Activated CD8-positive, alpha-beta memory T cell treated with anti-CD3 and anti-CD28 coated beads, Interleukin-2, amount 50 U/mL, for 1 hour (primary cell): ENCODE results near the gene NAGS.
"Not testable (repeated sequence)": the region's sequence is repeated elsewhere in the genome, so short reads cannot be mapped to it uniquely, and the experiment has no call there.

Experiments used
- DNase-seq: peaks from one replicate; pipeline ENCODE4 v3.0.0-alpha.2; 2020; ENCODE audit errors: extremely low read depth

NAGS gene

DNA sequence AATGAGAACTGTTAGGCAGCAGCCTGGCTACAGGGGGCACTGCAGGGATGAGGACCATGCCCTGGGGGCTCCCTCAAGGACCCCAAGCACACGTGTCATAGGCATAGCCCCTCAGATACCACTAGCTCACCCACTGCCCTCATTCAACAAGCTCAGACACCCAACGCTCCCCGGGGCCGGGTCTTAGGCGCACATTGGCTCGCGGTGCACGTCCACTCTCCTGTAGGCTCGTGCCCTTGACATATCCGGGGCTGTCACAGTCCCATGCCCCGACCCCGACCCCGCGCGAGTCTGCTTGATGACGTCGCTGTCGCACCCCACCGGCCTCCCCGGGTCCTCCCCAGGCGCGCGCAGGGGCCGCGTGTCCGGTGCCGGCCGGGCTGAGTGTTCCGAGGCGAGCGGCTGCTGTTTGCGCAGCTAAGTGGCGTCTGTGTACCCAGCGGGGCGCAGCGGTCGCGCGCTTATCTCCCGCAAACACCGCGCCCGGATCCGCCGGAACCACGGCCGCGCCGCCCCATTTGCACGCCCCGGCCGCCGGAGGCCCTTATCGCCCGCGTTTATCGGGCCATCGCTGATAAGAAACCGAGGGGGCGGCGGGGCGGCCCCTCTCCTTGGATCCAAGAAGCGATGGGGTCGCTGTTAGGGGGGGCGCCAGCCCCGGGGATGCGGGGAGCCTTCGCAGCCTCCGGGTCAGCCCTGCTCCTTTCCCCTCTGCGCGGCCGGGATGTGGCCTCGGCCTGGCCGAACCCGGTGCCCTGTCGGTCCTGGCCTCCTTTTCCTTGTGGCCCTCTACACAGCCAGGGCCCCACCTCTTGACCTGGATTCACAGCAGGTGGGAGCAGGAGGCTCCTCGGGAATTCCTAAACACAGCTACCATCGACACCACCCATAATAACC is 20.7 kb upstream of the NAGS start:
- DNase-seq: no peak

DNA sequence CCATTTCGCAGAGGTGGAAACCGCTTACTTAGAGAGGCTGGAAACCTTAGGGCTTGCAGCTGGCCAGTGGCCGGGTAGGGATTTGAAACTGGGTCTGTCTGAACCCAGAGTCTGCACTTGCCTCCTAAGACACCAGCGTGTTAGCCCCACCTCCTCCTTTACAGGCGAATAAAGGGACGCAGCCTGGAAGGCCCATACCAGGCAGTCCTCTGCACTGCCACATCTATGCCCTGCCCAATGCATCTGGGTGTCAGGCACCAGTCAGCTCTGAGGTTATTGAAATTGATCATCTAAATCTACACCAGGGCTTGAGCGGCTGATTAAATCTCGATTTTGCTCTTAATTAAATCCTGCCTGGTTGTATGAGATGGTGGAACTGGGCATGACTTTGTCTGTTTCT is 19.9 kb upstream of the NAGS start:
- no peak for DNase-seq

DNA sequence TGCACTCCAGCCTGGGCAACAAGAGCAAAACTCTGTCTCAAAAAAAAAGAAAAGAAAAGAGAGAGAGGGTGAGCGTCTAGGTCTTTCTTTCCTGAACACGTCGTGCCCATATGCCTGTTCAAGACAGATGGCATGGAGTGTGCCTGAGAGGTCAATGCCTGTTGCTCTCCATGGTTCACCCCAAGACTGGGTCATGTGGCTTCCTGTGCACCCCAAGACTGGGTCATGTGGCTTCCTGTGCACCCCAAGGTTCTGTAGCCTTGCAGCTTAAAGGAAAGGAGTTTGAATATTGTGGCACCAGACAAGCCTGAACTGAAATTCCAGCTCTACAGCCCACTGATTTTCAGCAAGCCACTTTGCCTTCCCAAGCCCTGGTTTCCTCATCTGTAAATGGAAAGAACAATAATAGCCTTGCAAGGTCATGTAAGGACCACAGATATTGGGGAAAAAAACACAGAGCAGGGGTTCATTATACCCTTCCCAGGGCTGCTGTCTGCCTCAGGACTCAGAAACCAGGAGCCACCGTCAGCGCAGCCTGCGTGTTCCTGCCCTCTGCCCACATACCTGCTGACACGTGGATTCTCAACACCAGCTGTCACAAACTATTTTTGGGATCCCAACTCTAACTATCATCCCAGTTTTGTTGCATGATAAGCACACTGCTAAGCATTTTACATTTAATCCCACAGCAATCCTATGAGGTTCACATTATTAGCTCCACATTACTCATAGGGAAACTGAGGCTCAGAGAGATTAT is 18.0 kb upstream of the NAGS start:
- no peak for DNase-seq

DNA sequence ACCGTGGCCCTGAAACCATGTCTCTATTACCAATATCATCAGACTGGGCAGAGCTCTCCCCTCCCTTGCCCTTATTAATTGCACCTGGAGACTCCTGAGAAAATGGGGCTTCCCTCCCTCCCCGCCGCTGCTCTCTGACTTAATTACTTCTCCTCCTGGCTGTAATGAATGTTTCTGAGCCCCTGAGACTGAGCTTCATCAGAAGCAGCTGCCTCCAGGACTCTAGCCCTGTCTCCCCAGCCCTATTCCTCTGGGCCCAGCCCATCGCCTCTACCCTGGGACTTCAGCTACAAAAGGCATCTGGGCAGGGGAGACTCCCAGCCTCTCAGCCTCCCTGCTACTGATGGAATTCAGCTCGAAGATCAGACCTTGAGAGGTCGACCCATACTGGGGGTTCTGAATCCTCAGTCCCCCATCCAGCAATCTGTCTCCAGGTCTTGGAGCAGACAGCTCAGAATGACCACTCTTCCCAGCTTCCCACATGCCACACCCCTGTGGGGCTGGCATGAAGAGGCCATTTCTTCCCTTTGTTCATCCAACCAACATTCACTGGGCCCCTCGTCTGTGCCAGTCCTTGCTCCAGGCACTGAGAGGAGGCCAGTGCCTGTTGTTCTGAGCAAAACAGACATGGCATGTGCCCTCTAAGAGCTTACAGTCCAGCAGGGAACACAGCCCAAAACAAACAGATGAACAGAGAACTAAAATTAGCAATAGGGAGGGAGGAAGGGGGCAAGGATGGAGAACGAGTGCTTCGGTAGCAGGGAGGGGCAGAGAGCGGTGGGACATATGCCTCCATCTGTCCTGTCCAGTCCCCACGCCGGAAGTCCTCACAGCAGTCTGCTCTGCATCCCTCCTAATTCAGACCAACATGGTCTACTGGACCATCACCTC is 17.0 kb upstream of the NAGS start:
- no peak for DNase-seq

DNA sequence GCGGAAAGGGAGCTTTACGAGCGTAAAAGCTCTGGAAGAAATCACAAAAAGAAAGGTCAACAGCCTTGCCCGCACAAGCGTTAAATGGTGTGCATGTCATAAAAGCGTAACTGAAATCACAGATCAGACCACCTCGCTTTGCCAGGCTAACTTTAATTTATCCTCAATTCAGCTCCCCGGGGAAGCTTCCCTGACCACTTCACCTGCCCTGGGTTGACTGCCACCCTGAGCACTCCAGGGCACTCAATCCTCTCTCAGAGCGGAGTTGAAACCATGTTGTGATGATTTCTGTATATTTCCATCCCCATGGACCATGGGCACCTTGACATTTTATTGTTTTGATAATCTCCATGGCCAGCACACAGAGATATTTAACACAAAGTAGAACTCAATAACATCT is 16.1 kb upstream of the NAGS start:
- DNase-seq: no peak

- DNase-seq: no peak
These were observed 11.8 kb upstream of the NAGS start for GRCh38 chr17:43992641-43993040.

GRCh38 chr17:43994272-43995149 is 9.9 kb upstream of the NAGS start:
- no peak for DNase-seq

- DNase-seq: no peak
These were observed 9.3 kb upstream of the NAGS start for GRCh38 chr17:43995150-43995471.

DNA sequence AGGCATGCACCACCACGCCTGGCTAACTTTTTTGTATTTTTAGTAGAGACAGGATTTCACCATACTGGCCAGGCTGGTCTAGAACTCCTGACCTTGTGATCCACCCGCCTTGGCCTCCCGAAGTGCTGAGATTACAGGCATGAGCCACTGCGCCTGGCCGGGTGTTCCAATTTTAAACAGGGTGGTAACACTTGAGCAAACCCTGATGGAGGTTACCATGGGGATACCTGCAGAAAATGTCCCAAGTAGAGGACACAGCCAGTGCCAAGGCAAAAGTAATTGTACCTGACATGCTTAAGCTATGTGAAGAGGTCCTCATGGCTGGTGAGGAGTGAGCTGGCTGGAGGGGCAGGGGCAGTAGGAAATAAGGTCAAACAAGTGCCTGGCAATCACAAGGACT is 7.2 kb upstream of the NAGS start:
- DNase-seq: not testable (repeated sequence)

GRCh38 chr17:43998552-43998951 is 5.9 kb upstream of the NAGS start:
- no peak for DNase-seq

- DNase-seq: no peak
These were observed 5.4 kb upstream of the NAGS start for GRCh38 chr17:43999024-43999423.

- DNase-seq: no peak
These were observed 4.1 kb upstream of the NAGS start for GRCh38 chr17:44000141-44000860.

DNA sequence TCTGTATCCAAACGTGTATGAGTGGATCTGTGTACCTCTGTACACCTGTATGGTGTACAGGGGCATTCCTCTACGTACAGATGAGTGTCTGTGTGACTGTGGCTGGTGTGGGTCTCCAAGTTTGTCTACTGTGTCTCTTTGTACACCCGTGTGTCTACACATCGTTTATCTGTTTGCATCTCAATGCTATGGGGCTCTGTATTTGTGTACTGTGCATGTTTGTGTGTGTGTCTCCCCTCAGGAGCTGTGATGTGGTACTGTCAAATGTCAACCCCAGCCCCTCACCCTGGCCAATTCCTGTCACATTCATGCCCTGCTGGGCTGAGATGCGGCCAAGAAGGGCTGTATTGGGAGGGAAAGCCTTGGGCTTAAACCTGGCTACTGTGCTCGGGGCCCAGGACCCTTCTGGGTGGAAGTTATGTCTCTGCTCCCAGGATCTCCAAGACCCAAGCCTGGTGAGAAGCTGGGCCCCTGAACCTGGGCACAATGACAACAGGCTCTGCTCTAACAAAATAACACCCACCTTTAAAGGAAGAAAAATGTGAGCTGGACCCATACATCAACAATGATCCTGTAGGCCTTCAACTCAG is 3.5 kb upstream of the NAGS start:
- DNase-seq: no peak

DNA sequence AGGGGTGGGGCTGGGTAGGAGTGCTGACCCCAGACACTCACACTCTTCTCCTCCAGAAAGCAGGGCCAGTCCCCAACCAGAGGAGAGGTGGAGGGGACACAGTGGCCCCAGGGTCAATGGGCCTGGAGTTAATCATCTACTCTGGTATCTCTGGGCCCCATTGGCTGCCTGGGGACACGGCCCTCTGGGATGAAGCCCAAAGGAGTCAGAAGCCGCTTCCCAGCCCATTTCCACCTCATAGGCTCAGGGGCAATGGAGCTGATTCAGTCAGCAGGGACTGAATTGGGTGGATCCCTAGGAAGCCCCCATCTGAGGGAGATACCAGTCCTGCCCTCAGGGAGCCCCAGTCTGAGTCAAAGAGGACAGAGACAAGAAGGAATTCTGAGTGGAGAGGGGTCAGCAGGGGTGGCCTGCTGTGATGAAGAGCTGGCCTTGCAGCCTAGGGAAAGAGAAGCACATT is 2.9 kb upstream of the NAGS start:
- no peak for DNase-seq

DNA sequence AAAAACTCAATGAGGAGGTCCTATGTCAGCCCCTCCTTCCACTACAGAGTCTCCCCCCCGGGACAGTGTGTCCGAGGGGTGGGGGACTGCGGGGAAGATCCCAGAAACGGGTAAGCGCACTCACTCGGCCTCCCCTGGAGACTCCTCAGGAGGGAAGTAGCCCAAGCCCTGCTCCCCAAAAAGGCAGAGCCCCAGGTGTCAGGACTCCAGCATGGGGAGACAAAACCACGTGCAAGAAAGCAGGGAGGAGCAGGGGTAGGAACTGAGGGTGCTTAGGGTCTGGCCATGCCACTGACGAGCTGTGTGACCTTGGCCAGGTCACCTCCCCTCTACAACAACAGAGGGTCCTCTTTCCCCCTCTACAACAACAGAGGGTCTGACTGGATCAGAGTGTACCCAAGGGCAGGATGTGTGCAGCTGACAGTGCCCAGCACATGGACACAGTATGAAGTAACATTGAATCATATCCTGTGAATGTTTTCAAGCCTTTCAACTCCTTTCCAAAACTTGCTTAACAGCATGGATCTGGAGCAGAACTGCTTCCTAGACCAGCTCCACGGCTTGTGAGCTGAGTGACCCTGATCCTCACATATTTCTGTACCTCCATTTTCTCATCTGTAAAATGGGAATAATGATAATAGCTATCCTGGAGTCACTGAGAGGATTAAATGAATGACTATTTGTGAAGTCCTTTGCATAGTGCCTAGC is 2.1 kb upstream of the NAGS start:
- DNase-seq: no peak

DNA sequence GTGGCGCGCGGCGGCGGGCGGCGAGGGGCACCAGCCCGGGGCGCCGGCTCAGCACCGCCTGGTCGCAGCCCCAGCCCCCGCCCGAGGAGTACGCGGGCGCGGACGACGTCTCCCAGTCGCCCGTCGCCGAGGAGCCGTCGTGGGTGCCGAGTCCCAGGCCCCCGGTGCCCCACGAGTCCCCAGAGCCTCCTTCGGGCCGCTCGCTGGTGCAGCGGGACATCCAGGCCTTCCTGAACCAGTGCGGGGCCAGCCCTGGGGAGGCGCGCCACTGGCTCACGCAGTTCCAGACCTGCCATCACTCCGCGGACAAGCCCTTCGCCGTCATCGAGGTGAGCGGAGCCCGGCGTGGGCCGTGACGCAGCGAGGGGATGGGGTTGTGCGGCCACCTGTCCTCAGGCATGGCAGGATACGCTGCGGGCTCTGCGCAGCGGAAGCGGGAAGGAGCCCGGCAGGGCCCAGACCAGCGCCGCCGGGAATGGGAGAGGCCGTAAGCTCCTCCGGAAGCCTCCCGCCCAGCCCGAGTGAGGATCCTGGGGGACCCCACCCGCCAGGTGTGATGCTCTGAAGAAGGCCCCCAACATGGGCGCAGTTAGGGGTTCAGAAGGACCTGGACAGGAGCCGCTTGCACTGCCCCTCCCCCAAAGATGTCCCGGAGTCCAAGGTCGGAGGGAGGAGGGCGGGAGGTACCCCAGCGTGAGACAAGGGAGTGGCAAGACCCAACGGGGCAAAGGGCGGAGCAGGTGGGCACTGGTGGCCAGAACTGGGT is 522 bp downstream of the NAGS start:
- no peak for DNase-seq

- no peak for DNase-seq
These were observed 1.3 kb downstream of the NAGS start for GRCh38 chr17:44005527-44006271.

GRCh38 chr17:44006272-44006597 is 1.8 kb downstream of the NAGS start:
- DNase-seq: no peak
